HG02678 (cell line): ENCODE results near the gene GLI1.
A peak's percentile ranks its signal among the peaks of the same experiment; 100 is the strongest.

ENCODE experiments used
- ATAC-seq: cut with Tn5 transposase; IDR thresholded peaks from one replicate; pipeline ENCODE4 v1.9.1; 2021; ENCODE audit warnings: mild to moderate bottlenecking, moderate library complexity; ENCODE audit not compliant: unreplicated experiment

The GLI1 gene

GRCh38 chr12:57474862-57475261, 15.3 kb downstream of the GLI1 start:
- no peak for ATAC-seq

GRCh38 chr12:57475271-57476161, 15.9 kb downstream of the GLI1 start:
- no peak for ATAC-seq

GRCh38 chr12:57476162-57476992, 16.8 kb downstream of the GLI1 start:
- no peak for ATAC-seq

GRCh38 chr12:57476993-57477709, 17.6 kb downstream of the GLI1 start:
- ATAC-seq: no peak

- ATAC-seq: peak; percentile 45
These were observed 18.4 kb downstream of the GLI1 start for GRCh38 chr12:57477710-57478681.

GRCh38 chr12:57479043-57479375, 19.4 kb downstream of the GLI1 start:
- ATAC-seq: no peak

GRCh38 chr12:57479376-57480115, 20.0 kb downstream of the GLI1 start, which contains the start of gene ARHGAP9:
Gene ARHGAP9 (minus strand): TSS chr12:57479866. CDS start chr12:57479406, 460 bp downstream.
- ATAC-seq: peak; percentile 35

GRCh38 chr12:57481671-57482070, 22.1 kb downstream of the GLI1 start:
- ATAC-seq: no peak

GRCh38 chr12:57483466-57483865, 23.9 kb downstream of the GLI1 start:
- no peak for ATAC-seq

- no peak for ATAC-seq
These were observed 26.1 kb downstream of the GLI1 start for GRCh38 chr12:57485695-57486094.

GRCh38 chr12:57487055-57487596, 27.5 kb downstream of the GLI1 start:
- ATAC-seq: no peak

GRCh38 chr12:57487597-57488401, 28.2 kb downstream of the GLI1 start, which contains the start of gene MARS1:
Gene MARS1 (plus strand): TSS chr12:57488068. CDS start chr12:57488091, 23 bp downstream.
- ATAC-seq: peak; percentile 98

- no peak for ATAC-seq
These were observed 29.0 kb downstream of the GLI1 start for GRCh38 chr12:57488402-57489156.

GRCh38 chr12:57489157-57489641, 29.6 kb downstream of the GLI1 start:
- ATAC-seq: no peak

- no peak for ATAC-seq
These were observed 30.5 kb downstream of the GLI1 start for GRCh38 chr12:57490126-57490525.

- ATAC-seq: no peak
These were observed 32.1 kb downstream of the GLI1 start for GRCh38 chr12:57491393-57492280.
